Gastrocnemius medialis (tissue), 4 donors: ENCODE data around the gene HEMGN. TPM values are rescaled to one million over a fixed set of nuclear protein-coding genes. Genes with fewer than 3 reads are reported as not detected.
"Not testable (repeated sequence)": the region's sequence is repeated elsewhere in the genome, so short reads cannot be mapped to it uniquely, and the experiment has no call there.

Experiments
- ATAC-seq, 2 donors: fragments of 150-250 bp; one replicate each; pipeline ENCODE4 v1.9.1; 2016
- DNase-seq, 2 donors: peaks; one replicate each; pipeline ENCODE4 v3.0.0-alpha.2; 2019
- H3K27ac ChIP-seq, 4 donors: fragments of 200-600 bp; sonication (generic); 1 replicate in 1 of 4; 2 replicates in 3 of 4; pipeline ENCODE4 v1.5.1; 2016 to 2018; ENCODE audit warnings: mild to moderate bottlenecking in 2 of 4, moderate library complexity in 1 of 4
- H3K27me3 ChIP-seq, 3 donors: fragments of 200-600 bp; sonication (generic) in 2 of 3; 1 replicate in 1 of 3; 2 replicates in 2 of 3; pipeline versions ENCODE4 v1.5.1 to v1.6.0; 2016 to 2019; ENCODE audit warnings: mild to moderate bottlenecking in 1 of 3, moderate library complexity in 1 of 3
- H3K36me3 ChIP-seq, 2 donors: fragments of 200-600 bp; sonication (generic) in 1 of 2; one replicate each; pipeline ENCODE4 v1.5.1; 2017 to 2018
- H3K4me1 ChIP-seq, 2 donors: fragments of 200-600 bp; sonication (generic) in 1 of 2; one replicate each; pipeline ENCODE4 v1.5.1; 2016 to 2017; ENCODE audit warnings: mild to moderate bottlenecking in 2 of 2
- H3K4me3 ChIP-seq, 4 donors: fragments of 200-600 bp; sonication (generic) in 3 of 4; 1 replicate in 1 of 4; 2 replicates in 3 of 4; pipeline ENCODE4 v1.5.1; 2016 to 2019; ENCODE audit warnings: mild to moderate bottlenecking in 2 of 4
- H3K9me3 ChIP-seq, 3 donors: fragments of 200-600 bp; sonication (generic) in 2 of 3; 1 replicate in 1 of 3; 2 replicates in 2 of 3; pipeline ENCODE4 v1.5.1; 2016 to 2019
- POLR2A ChIP-seq, 2 donors: fragments of 450-650 bp; IDR thresholded peaks; one replicate each; pipeline ENCODE4 v1.6.1; 2017; ENCODE audit warnings: antibody characterized with exemption in 2 of 2, mild to moderate bottlenecking in 2 of 2, moderate library complexity in 2 of 2
- in situ Hi-C, 4 donors: fragments of 200-750 bp; cut with MboI; loops; one replicate each; pipeline versions ENCODE4 v1.15.0 to v1.8.0; 2017; ENCODE audit warnings: low sequenced_read_pairs in 4 of 4
- intact Hi-C: fragments of 100-400 bp; cut with DNase I; formaldehyde crosslinking; loops from one replicate; pipeline ENCODE4 v1.15.1; 2023; ENCODE audit warnings: low total_unique reads
- total RNA-seq, 4 donors: library from RNA; depleted of rRNA; stranded (reverse); fragments of >200 nt; gene quantifications; one replicate each; pipeline versions ENCODE4 v1.1.0 to v1.2.3, GENCODE V29; 2016
- TF ChIP-seq, protein P1 (sequence below), 5 experiments: fragments of 450-650 bp in 3 of 5; fragments of 200-600 bp in 2 of 5; sonication (generic) in 2 of 5; IDR thresholded peaks in 4 of 5; conservative IDR thresholded peaks in 1 of 5; 1 replicate in 4 of 5; 2 replicates in 1 of 5; pipeline ENCODE4 v1.5.1; 2016 to 2019; ENCODE audit warnings: antibody characterized with exemption in 5 of 5, mild to moderate bottlenecking in 3 of 5, moderate library complexity in 3 of 5

The HEMGN gene
- total RNA-seq, 4 donors from 2014 or later: 0.16 TPM; not detected in 3

DNA sequence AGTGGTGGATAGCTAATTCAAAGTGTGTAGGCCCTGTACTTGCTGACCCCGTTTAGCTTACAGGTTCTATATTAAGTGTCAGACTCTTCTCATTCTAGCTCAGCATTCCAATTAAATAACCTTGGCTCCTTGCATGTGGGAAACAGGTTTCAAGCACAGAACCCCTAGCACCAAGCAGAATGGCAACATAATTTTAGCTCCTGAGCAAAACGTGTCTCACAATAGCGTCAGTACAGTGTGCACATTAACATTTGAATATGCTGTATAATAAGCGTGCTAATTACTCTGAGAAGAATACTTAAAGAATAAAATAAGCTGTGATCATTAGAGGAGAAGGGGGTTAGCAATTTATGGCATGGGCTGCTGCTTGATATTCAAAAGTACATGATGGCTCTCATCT, 24.2 kb upstream of the HEMGN start:
- Histone ChIP-seq H3K4me3 (no peak overlapping the region), H3K27ac (no peak overlapping the region), H3K4me1 (peaks cover 0 to 4% of the 10 kb centered on the region in 2 donors), H3K36me3 (no peaks in the 10 kb centered on the region), H3K27me3 (no peaks in the 10 kb centered on the region), H3K9me3 (no peaks in the 10 kb centered on the region)
- in situ Hi-C loops (no loop called here), intact Hi-C loops (loop anchor here (5.0 kb wide), 1 partner anchor 40 kb away; the partner anchor contains the start of gene TRMO)
- ATAC-seq: no peak
- no peak for TF ChIP-seq POLR2A (IDR thresholded peaks at IDR 0.05)
- TF ChIP-seq, protein P1, sequence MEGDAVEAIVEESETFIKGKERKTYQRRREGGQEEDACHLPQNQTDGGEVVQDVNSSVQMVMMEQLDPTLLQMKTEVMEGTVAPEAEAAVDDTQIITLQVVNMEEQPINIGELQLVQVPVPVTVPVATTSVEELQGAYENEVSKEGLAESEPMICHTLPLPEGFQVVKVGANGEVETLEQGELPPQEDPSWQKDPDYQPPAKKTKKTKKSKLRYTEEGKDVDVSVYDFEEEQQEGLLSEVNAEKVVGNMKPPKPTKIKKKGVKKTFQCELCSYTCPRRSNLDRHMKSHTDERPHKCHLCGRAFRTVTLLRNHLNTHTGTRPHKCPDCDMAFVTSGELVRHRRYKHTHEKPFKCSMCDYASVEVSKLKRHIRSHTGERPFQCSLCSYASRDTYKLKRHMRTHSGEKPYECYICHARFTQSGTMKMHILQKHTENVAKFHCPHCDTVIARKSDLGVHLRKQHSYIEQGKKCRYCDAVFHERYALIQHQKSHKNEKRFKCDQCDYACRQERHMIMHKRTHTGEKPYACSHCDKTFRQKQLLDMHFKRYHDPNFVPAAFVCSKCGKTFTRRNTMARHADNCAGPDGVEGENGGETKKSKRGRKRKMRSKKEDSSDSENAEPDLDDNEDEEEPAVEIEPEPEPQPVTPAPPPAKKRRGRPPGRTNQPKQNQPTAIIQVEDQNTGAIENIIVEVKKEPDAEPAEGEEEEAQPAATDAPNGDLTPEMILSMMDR (IDR thresholded peaks at IDR 0.05 in 4 of 5, conservative IDR thresholded peaks at IDR 0.05 in 1 of 5): no peak
- DNase-seq: no peak

DNA sequence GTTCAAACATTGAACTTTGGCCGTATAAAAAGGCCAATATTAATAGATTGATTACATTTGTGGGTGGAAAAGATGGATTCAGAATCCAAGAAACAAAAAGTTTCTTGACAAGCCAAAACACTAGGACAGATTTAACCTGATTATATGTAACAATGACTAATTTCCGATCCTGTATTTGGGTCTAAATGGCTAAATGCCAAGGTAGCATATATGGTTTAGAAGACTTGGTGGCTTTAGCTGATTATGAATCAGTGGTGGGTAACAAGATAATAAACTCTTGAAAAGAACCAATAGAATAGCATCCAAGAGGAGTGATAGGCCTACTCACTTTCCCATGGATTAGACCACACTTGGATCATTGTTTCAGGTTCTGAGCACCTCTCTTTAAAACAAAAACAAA, 23.4 kb upstream of the HEMGN start:
- DNase-seq: no peak
- Histone ChIP-seq H3K4me3 (no peak overlapping the region), H3K27me3 (no peaks in the 10 kb centered on the region), H3K9me3 (no peaks in the 10 kb centered on the region), H3K27ac (no peak overlapping the region), H3K36me3 (no peaks in the 10 kb centered on the region), H3K4me1 (peaks cover 0 to 4% of the 10 kb centered on the region in 2 donors)
- no peak for ATAC-seq
- in situ Hi-C loops: no loop called here
- TF ChIP-seq, protein P1 (IDR thresholded peaks at IDR 0.05 in 4 of 5, conservative IDR thresholded peaks at IDR 0.05 in 1 of 5): no peak
- TF ChIP-seq POLR2A (IDR thresholded peaks at IDR 0.05): no peak
- intact Hi-C loops: loop anchor here (5.0 kb wide), 1 partner anchor 39 kb away; the partner anchor contains the start of gene TRMO

DNA sequence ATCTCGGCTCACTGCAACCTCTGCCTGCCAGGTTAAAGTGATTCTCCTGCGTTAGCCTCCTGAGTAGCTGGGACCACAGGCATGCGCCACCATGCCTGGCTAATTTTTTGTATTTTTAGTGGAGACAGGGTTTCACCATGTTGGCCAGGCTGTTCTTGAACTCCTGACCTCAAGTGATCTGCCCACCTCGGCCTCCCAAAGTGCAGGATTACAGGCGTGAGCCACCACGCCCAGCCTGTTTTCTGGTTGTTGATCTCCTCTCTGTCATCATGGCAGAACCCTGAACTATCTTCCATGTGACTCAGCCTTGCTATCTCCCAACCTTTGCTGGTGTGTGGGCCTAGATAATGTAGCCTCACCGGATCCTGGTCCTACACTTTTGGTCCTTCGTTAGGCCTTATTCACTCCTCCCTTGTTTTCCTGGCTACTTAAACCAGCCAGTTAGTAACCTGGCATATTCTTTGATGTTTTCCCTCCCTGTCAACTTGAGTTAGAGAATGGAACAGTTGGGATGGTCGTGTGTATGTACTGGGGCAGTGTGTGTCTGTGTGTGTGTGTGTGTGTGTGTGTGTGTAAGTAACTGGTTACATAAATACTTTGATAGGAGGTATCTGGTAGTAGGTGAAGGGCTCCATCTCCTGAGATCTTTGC, 22.8 kb upstream of the HEMGN start:
- H3K4me1 ChIP-seq, in situ Hi-C loops, H3K36me3 ChIP-seq, DNase-seq, H3K4me3 ChIP-seq, ATAC-seq, H3K27ac ChIP-seq, H3K9me3 ChIP-seq, H3K27me3 ChIP-seq: not testable (repeated sequence)
- intact Hi-C loops: loop anchor here (5.0 kb wide), 1 partner anchor 39 kb away; the partner anchor contains the start of gene TRMO

DNA sequence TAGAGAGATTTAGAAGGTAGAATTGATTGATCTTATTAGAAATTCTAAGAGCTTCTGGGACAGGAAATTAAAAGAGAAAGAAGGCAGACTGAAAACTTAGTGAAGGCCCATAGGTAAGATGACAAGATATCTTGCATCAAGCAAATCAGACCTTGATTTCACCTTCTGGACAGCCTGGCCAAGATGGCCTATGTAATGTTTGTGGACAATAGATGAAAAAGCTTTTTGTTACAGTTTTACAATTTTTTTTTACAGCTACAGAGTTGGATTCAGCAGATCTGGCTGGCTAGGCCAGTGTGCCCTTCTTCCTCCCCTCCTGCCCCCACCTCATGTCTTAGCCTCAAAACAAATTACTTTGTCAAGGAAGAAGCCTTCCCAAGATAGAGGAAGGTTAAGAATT, 21.6 kb upstream of the HEMGN start:
- intact Hi-C loops: no loop called here

DNA sequence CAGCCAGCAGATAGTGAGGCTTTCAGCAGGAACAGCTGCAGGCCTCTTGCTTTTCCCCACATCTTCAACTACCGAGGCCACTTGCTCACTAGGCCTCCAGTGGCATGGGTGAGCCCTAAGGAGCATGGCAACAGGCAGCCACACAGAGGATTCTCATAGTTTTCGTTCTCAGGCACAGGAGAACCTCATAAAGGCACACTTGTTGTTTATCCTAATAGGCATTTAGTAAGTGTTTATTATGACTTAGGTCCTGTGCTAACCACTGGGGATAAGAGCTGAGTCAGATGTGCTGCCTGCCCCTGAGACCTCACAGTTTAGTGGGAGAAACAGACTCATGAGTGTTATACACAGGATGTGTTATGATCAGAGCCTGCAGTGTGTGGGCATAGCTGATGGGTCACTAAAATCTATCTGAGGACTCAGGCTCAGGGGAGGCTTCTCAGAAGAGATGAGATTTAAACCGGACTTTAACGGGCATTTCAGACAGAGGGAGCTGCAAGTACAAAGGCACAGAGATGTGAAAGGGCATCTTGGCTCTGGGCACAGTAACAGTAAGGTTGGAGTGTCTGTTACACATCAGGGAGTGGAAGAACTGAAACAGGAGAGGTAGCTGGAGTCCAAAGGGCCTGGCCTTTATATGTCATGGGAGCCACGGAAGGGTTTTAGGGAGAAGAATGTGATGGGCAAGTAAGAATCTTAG, 21.0 kb upstream of the HEMGN start:
- no peaks in the 10 kb centered on the region for H3K9me3 ChIP-seq
- TF ChIP-seq, protein P1 (IDR thresholded peaks at IDR 0.05 in 4 of 5, conservative IDR thresholded peaks at IDR 0.05 in 1 of 5): no peak
- no peak for TF ChIP-seq POLR2A (IDR thresholded peaks at IDR 0.05)
- peaks cover 0 to 4% of the 10 kb centered on the region in 2 donors for H3K4me1 ChIP-seq
- no peak overlapping the region for H3K4me3 ChIP-seq
- ATAC-seq: no peak
- intact Hi-C loops (no loop called here), in situ Hi-C loops (no loop called here)
- no peak overlapping the region for H3K27ac ChIP-seq
- no peaks in the 10 kb centered on the region for H3K27me3 ChIP-seq
- H3K36me3 ChIP-seq: no peaks in the 10 kb centered on the region
- DNase-seq: no peak

More for the DNA sequence above, 21.6 kb upstream of the HEMGN start:
- Histone ChIP-seq H3K36me3 (no peaks in the 10 kb centered on the region), H3K4me3 (no peak overlapping the region), H3K9me3 (no peaks in the 10 kb centered on the region), H3K27me3 (no peaks in the 10 kb centered on the region), H3K4me1 (peaks cover 0 to 4% of the 10 kb centered on the region in 2 donors), H3K27ac (no peak overlapping the region)
- in situ Hi-C loops: no loop called here
- ATAC-seq (no peak), DNase-seq (no peak)
- TF ChIP-seq, protein P1 (IDR thresholded peaks at IDR 0.05 in 4 of 5, conservative IDR thresholded peaks at IDR 0.05 in 1 of 5): no peak
- TF ChIP-seq POLR2A (IDR thresholded peaks at IDR 0.05): no peak
